ENCODE measurements around the gene RELT. TPM values are rescaled to one million over a fixed set of nuclear protein-coding genes. Genes with fewer than 3 reads are reported as not detected.

Gene RELT
- polyA plus RNA-seq, 4 donors, result 0.67 to 3.3 (median 2.1) TPM

DNA sequence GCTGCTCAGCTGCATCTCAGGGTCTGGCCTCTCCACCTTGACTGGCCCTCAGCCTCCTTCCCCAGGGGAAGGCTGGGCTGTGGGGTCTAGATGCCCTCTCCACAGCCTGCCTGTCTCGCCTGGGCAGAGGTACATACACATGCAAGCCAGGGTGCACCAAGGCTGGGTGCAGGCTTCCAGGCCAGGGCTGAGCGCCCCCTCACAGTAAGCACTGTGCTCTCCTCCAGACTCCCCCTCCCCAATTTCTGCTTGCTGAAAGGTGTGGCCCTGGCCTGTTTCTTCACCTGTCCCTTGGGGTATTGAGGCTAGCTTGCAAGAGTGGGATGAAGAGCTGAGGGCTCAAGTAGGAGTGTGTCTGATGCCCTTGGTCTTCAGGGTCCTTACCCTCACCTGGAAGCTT is 22.5 kb downstream of the RELT start:
- Histone ChIP-seq H3K27ac (ENCODE audit: low read depth in 1 of 3, low read length in 2 of 3) (no peak overlapping the region), H3K27me3 (ENCODE audit: control insufficient read depth in 3 of 3, insufficient read depth in 3 of 3, low read length in 3 of 3) (no peaks in the 10 kb centered on the region), H3K36me3 (ENCODE audit: control insufficient read depth in 3 of 3, insufficient read depth in 2 of 3, low read depth in 1 of 3, low read length in 3 of 3) (peaks cover 0 to 48% (median 0%) of the 10 kb centered on the region in 3 donors), H3K4me1 (ENCODE audit: control insufficient read depth in 3 of 3, insufficient read depth in 2 of 3, low read depth in 1 of 3, low read length in 2 of 3) (peaks cover 0 to 12% (median 0%) of the 10 kb centered on the region in 3 donors), H3K4me3 (ENCODE audit: low read depth in 1 of 3, low read length in 3 of 3) (no peak overlapping the region), H3K9me3 (ENCODE audit: control insufficient read depth in 2 of 2, insufficient read depth in 1 of 2, low read depth in 1 of 2, low read length in 1 of 2) (no peaks in the 10 kb centered on the region)
- WGBS, 3 donors, result 92 to 100% (median 96%) methylated on average over 2 of the region's 2 CpGs
- DNase-seq (no peak), FAIRE-seq (no peak)

DNA sequence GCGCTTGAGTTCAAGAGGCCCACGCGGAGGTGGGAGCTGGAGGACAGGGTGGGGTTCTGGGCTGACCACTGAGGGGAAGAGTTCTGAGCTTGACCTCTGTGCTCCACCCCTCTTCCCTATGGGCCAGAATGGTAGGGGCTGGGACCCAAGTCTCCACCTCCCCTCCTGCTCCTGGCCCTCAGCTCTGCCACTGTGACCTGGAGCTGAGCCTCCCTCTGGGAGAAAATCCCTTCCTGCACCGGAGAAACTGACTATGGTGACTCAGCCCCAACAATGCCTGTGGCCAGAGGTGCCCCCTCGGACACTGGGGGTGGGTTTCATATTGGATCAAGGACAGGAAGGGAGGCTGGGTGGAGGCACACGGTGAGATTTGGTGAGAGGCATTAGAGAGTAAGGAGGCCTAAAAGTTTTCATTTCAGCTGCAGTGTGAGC is 23.0 kb downstream of the RELT start:
- WGBS, 3 donors, result 70 to 86% (median 79%) methylated on average over 6 of the region's 6 CpGs
- H3K4me3 ChIP-seq (ENCODE audit: low read depth in 1 of 3, low read length in 3 of 3), result no peak overlapping the region
- DNase-seq (no peak), FAIRE-seq (no peak)
- no peaks in the 10 kb centered on the region for H3K9me3 ChIP-seq (ENCODE audit: control insufficient read depth in 2 of 2, insufficient read depth in 1 of 2, low read depth in 1 of 2, low read length in 1 of 2)
- H3K27me3 ChIP-seq (ENCODE audit: control insufficient read depth in 3 of 3, insufficient read depth in 3 of 3, low read length in 3 of 3), result no peaks in the 10 kb centered on the region
- peak overlapping the region in 1 of 3 donors; percentile 14 for H3K27ac ChIP-seq (ENCODE audit: low read depth in 1 of 3, low read length in 2 of 3)
- peaks cover 0 to 46% (median 0%) of the 10 kb centered on the region in 3 donors for H3K36me3 ChIP-seq (ENCODE audit: control insufficient read depth in 3 of 3, insufficient read depth in 2 of 3, low read depth in 1 of 3, low read length in 3 of 3)
- peaks cover 0 to 12% (median 0%) of the 10 kb centered on the region in 3 donors for H3K4me1 ChIP-seq (ENCODE audit: control insufficient read depth in 3 of 3, insufficient read depth in 2 of 3, low read depth in 1 of 3, low read length in 2 of 3)

DNA sequence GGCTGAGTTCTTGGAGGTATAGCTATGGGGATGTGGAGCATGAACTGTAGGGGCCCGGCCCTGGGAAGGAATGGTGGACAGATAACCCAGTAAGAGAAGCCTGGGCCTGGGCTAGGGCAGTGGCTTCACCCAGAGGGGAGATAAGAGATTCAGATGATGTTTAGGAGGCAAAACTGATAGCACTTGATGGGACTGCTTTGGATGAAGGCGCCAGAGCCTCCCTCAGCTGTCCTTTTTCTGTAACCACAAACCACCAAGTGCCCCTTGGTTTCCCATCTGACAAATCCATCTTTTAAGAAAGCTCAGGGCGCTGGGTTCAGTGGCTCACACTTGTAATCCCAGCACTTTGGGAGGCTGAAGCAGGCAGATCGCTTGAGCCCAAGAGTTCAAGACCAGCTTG is 23.4 kb downstream of the RELT start:
- H3K27ac ChIP-seq (ENCODE audit: low read depth in 1 of 3, low read length in 2 of 3), result peak overlapping the region in 1 of 3 donors; percentile 14
- H3K4me1 ChIP-seq (ENCODE audit: control insufficient read depth in 3 of 3, insufficient read depth in 2 of 3, low read depth in 1 of 3, low read length in 2 of 3), result peaks cover 0 to 12% (median 0%) of the 10 kb centered on the region in 3 donors
- no peak for DNase-seq
- H3K4me3 ChIP-seq (ENCODE audit: low read depth in 1 of 3, low read length in 3 of 3), result no peak overlapping the region
- peaks cover 0 to 43% (median 0%) of the 10 kb centered on the region in 3 donors for H3K36me3 ChIP-seq (ENCODE audit: control insufficient read depth in 3 of 3, insufficient read depth in 2 of 3, low read depth in 1 of 3, low read length in 3 of 3)
- WGBS, 3 donors, result 84 to 90% (median 90%) methylated on average over 4 of the region's 4 CpGs
- no peaks in the 10 kb centered on the region for H3K27me3 ChIP-seq (ENCODE audit: control insufficient read depth in 3 of 3, insufficient read depth in 3 of 3, low read length in 3 of 3)
- FAIRE-seq, result no peak
- H3K9me3 ChIP-seq (ENCODE audit: control insufficient read depth in 2 of 2, insufficient read depth in 1 of 2, low read depth in 1 of 2, low read length in 1 of 2), result no peaks in the 10 kb centered on the region

DNA sequence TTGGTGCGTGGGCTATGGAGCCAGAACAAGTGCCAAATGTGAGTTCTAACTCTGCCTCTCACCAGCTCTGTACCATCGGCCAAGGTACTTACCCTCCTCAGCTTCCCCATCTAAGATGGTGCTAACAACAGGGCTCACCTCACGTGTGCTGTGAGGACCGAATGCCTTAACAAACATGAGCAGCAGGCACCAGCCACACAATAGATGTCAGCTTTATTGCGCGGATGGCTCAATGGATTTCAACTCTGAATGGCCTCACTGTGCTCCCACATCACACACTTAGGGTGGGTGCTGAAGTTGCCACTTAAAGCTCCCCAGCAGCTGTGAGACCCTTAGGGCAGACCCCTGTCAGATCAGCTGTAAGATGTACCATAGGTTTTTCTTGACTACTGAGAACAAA is 24.1 kb downstream of the RELT start:
- no peak for FAIRE-seq
- WGBS, 3 donors, result 92 to 96% (median 94%) methylated on average over 6 of the region's 6 CpGs
- H3K4me3 ChIP-seq (ENCODE audit: low read depth in 1 of 3, low read length in 3 of 3), result no peak overlapping the region
- H3K36me3 ChIP-seq (ENCODE audit: control insufficient read depth in 3 of 3, insufficient read depth in 2 of 3, low read depth in 1 of 3, low read length in 3 of 3), result peaks cover 0 to 45% (median 0%) of the 10 kb centered on the region in 3 donors
- H3K4me1 ChIP-seq (ENCODE audit: control insufficient read depth in 3 of 3, insufficient read depth in 2 of 3, low read depth in 1 of 3, low read length in 2 of 3), result peaks cover 0 to 12% (median 0%) of the 10 kb centered on the region in 3 donors
- H3K27ac ChIP-seq (ENCODE audit: low read depth in 1 of 3, low read length in 2 of 3), result no peak overlapping the region
- no peaks in the 10 kb centered on the region for H3K9me3 ChIP-seq (ENCODE audit: control insufficient read depth in 2 of 2, insufficient read depth in 1 of 2, low read depth in 1 of 2, low read length in 1 of 2)
- DNase-seq, result no peak
- H3K27me3 ChIP-seq (ENCODE audit: control insufficient read depth in 3 of 3, insufficient read depth in 3 of 3, low read length in 3 of 3), result no peaks in the 10 kb centered on the region

DNA sequence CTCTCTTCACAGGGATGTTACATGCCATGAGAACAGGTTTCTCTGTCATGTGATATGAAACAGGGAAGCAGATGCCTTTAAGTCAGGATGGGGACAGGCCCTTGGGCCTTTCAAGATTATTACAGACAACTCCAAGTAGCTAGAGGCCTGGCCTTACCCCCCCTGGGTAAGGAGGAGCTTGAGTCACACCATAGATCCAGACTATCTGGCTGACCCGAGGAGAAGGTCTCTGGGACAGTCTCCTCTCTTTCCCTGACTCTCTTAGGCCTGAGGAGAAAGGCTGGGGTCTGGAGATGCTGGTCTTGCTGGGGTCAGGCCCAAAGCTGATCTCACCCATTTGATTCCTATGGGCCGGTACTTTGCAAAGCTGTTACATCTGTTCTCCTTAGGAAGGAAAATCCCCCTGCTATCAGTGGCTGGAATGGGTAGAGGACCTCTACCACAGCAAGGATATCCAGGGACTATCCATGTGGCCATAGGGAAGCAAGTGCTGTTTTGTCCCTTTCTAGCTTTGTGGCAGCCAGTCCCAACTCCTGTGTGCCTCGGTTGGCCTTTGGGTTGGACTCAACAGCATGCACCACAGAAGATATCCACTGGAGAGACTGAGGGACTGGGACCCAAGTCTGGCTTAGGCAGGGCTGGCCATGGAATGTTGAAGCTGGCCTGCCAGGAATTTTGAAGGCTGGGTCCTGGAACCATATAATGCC is 25.2 kb downstream of the RELT start:
- Histone ChIP-seq H3K9me3 (ENCODE audit: control insufficient read depth in 2 of 2, insufficient read depth in 1 of 2, low read depth in 1 of 2, low read length in 1 of 2) (no peaks in the 10 kb centered on the region), H3K36me3 (ENCODE audit: control insufficient read depth in 3 of 3, insufficient read depth in 2 of 3, low read depth in 1 of 3, low read length in 3 of 3) (peaks cover 0 to 42% (median 0%) of the 10 kb centered on the region in 3 donors), H3K27me3 (ENCODE audit: control insufficient read depth in 3 of 3, insufficient read depth in 3 of 3, low read length in 3 of 3) (no peaks in the 10 kb centered on the region), H3K27ac (ENCODE audit: low read depth in 1 of 3, low read length in 2 of 3) (no peak overlapping the region), H3K4me1 (ENCODE audit: control insufficient read depth in 3 of 3, insufficient read depth in 2 of 3, low read depth in 1 of 3, low read length in 2 of 3) (peaks cover 0 to 9% (median 0%) of the 10 kb centered on the region in 3 donors), H3K4me3 (ENCODE audit: low read depth in 1 of 3, low read length in 3 of 3) (no peak overlapping the region)
- WGBS, 3 donors, result 78 to 89% (median 88%) methylated on average over 3 of the region's 3 CpGs
- no peak for FAIRE-seq
- no peak for DNase-seq

DNA sequence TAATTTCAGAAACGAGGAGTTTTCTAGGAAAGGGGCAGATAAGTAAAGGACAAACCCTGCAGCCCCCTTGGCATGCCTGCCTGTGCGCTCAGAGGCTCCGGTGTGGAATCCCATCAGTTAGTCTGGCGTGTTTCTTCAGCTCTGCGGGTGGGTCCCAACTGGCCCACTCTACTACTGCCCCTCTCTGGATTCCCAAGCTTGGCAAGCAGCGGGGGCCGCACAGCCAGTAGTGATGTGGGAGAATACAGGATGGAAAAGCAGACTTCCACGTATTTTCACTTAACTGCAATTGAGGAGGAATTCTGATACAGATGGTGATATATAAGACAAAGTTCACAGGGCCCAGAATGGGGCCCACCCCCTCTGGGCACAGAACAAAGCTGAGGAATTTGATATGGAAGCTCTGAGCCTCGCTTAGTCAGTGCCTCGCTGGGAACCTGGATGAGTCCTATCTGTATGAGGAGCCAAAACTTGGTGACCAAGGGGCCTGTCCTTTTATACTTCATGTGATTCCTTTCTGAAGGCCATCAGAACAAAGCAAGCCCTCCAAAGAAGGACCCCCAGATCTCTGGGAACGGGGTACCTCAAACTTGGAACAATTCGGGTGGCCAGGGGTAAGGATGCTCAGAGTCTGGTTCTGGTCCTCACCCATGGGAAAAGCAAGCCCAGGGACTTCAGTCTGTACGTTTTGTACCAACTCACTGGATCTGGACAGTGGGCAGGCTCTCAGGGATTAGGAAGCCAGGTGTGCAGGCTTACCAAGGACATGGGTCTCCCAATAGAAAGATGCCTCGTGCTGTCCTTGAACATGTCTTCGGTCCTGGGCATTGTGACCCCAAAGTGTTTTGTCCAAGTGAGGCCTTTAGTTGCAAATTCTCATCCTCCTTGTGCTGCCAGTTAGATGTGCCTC is 26.0 kb downstream of the RELT start:
- no peak overlapping the region for H3K27ac ChIP-seq (ENCODE audit: low read depth in 1 of 3, low read length in 2 of 3)
- no peaks in the 10 kb centered on the region for H3K9me3 ChIP-seq (ENCODE audit: control insufficient read depth in 2 of 2, insufficient read depth in 1 of 2, low read depth in 1 of 2, low read length in 1 of 2)
- no peaks in the 10 kb centered on the region for H3K27me3 ChIP-seq (ENCODE audit: control insufficient read depth in 3 of 3, insufficient read depth in 3 of 3, low read length in 3 of 3)
- FAIRE-seq (no peak), DNase-seq (no peak)
- WGBS, 3 donors, result 83 to 86% (median 85%) methylated on average over 15 of the region's 15 CpGs
- peaks cover 0 to 44% (median under 1%) of the 10 kb centered on the region in 3 donors for H3K36me3 ChIP-seq (ENCODE audit: control insufficient read depth in 3 of 3, insufficient read depth in 2 of 3, low read depth in 1 of 3, low read length in 3 of 3)
- no peak overlapping the region for H3K4me3 ChIP-seq (ENCODE audit: low read depth in 1 of 3, low read length in 3 of 3)
- H3K4me1 ChIP-seq (ENCODE audit: control insufficient read depth in 3 of 3, insufficient read depth in 2 of 3, low read depth in 1 of 3, low read length in 2 of 3), result peaks cover 0 to 9% (median 0%) of the 10 kb centered on the region in 3 donors

DNA sequence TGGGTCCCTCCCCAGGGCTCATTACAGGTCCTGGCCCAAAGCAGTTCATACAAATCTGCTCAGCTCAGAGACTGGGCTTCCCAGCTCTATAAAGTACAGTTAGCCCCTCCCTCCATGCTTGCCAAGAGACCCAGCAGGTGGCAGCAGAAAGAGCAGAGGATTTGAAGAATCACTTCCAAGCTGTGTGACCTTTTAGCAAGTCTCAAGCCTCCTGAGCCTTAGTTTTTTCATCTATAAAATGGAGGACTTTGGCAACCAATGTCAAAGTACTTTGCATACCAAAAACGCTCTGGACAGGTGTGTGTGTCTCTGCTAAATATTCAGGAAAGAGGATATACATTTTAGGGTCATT is 26.6 kb downstream of the RELT start:
- Histone ChIP-seq H3K9me3 (ENCODE audit: control insufficient read depth in 2 of 2, insufficient read depth in 1 of 2, low read depth in 1 of 2, low read length in 1 of 2) (no peaks in the 10 kb centered on the region), H3K4me3 (ENCODE audit: low read depth in 1 of 3, low read length in 3 of 3) (no peak overlapping the region), H3K36me3 (ENCODE audit: control insufficient read depth in 3 of 3, insufficient read depth in 2 of 3, low read depth in 1 of 3, low read length in 3 of 3) (peaks cover 0 to 49% (median 3%) of the 10 kb centered on the region in 3 donors), H3K4me1 (ENCODE audit: control insufficient read depth in 3 of 3, insufficient read depth in 2 of 3, low read depth in 1 of 3, low read length in 2 of 3) (peaks cover 0 to 9% (median 0%) of the 10 kb centered on the region in 3 donors), H3K27ac (ENCODE audit: low read depth in 1 of 3, low read length in 2 of 3) (no peak overlapping the region), H3K27me3 (ENCODE audit: control insufficient read depth in 3 of 3, insufficient read depth in 3 of 3, low read length in 3 of 3) (no peaks in the 10 kb centered on the region)
- 37 to 82% (median 76%) methylated on average over 1 of the region's 1 CpG for whole genome bisulfite sequencing, 3 donors
- DNase-seq (no peak), FAIRE-seq (no peak)

DNA sequence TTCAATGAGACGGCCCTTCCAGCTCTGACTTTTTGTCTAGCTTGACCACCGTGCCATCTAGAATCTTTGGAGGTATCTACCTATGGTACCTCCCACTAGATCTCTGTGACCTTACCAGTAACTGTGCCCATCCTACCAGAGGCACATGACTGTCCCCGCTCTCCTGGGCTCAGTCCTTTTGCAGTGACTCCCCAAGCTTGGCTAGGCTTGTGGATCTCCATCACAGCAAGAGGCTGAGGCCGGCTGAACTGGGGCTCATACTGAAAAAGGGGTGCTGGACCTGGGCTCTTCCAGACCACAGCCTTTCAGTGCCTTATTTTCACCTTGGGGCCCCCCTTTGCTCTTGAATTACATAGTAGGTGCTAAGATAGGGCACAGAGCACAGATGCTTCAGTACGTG is 27.3 kb downstream of the RELT start:
- peaks cover 0 to 9% (median 0%) of the 10 kb centered on the region in 3 donors for H3K4me1 ChIP-seq (ENCODE audit: control insufficient read depth in 3 of 3, insufficient read depth in 2 of 3, low read depth in 1 of 3, low read length in 2 of 3)
- WGBS, 3 donors, result 95 to 98% (median 98%) methylated on average over 5 of the region's 5 CpGs
- H3K27me3 ChIP-seq (ENCODE audit: control insufficient read depth in 3 of 3, insufficient read depth in 3 of 3, low read length in 3 of 3), result no peaks in the 10 kb centered on the region
- no peaks in the 10 kb centered on the region for H3K9me3 ChIP-seq (ENCODE audit: control insufficient read depth in 2 of 2, insufficient read depth in 1 of 2, low read depth in 1 of 2, low read length in 1 of 2)
- FAIRE-seq (no peak), DNase-seq (no peak)
- peaks cover 0 to 50% (median 3%) of the 10 kb centered on the region in 3 donors for H3K36me3 ChIP-seq (ENCODE audit: control insufficient read depth in 3 of 3, insufficient read depth in 2 of 3, low read depth in 1 of 3, low read length in 3 of 3)
- H3K4me3 ChIP-seq (ENCODE audit: low read depth in 1 of 3, low read length in 3 of 3), result no peak overlapping the region
- H3K27ac ChIP-seq (ENCODE audit: low read depth in 1 of 3, low read length in 2 of 3), result no peak overlapping the region
